GM19238 (cell line): Measurements from ENCODE around the gene DLG2.

Source experiments
- DNase-seq: peaks from one replicate; pipeline ENCODE4 v3.0.0; 2011; ENCODE audit warnings: low spot score; ENCODE audit not compliant: insufficient read length

DLG2 gene

DNA sequence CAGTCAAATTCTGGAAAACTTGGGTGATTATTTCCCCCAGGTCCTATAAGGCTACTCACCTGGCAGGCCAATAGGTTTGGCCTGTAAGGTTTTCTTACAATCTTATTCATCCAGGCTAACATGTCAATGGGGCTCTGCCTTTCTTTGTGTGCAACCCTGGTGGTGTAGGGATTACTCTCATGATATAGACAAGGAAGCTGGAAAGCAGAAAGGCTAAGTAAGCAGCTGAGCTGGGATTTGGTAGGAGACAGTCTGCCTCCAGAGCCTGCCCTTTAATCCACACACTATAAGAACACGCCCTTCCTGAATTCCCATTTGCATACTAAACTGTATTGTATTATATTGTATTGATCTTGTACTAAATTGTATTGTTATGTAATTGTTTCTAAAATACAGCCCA, 1967.7 kb downstream of the DLG2 start:
- DNase-seq: no peak

DNA sequence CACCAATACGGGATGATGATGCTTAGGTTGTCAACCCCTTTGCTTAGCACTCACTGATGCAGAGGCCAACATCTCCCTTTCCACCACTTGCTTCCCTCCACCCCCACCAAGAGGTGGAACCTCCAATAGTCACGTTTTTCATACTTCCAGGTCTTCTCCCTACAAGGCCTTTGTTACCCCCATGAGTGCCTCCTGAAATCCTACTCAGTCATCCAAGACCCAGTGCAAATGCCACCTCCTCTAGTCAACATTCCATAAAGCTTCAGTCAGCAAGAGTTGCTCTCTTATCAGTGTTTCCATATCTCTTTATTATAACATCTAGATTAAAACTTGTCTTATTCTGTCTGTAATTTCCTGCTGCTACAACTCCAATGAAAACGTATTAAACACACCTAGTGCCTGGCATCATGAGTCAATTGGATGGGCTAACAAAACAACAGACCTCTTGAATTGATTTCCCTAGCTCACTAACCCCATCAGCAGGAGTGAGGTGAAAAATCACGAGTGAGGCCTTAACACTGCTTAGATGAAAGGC, 1970.3 kb downstream of the DLG2 start:
- DNase-seq: no peak

DNA sequence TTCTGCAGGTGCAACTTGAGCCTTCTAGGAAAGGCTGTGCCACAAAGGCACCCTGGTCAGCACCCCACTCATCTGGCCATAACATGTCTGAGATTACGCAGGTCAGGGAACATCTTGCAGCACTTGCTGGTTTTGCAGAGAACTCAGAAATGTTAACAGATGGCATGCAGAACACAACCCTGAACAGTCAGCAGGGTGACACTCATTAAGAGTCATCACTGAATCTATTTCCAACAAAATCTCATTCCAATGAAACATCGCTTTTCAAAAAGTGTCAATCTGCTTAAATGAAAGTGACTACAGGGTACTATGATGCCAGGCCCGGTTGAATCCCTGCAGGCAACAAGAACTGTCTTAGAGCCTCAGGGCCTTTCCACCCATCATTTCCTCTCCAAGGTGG, 1971.2 kb downstream of the DLG2 start:
- DNase-seq: no peak

DNA sequence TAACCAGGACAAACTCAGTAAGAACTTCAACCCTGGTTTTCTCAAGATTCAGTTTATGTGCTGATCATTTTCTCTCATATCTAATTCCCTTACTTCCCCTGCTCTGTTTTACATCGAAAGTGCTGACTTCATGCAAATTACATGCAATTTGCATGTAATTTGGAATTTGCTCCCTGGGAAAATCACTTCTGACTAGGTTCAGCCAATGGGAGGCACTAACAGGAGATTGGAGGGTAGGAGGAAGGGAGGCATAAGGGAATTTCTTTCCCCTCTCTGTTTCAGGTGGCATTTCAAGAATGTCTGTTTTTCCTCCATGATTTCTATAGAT, 1977.7 kb downstream of the DLG2 start:
- no peak for DNase-seq

DNA sequence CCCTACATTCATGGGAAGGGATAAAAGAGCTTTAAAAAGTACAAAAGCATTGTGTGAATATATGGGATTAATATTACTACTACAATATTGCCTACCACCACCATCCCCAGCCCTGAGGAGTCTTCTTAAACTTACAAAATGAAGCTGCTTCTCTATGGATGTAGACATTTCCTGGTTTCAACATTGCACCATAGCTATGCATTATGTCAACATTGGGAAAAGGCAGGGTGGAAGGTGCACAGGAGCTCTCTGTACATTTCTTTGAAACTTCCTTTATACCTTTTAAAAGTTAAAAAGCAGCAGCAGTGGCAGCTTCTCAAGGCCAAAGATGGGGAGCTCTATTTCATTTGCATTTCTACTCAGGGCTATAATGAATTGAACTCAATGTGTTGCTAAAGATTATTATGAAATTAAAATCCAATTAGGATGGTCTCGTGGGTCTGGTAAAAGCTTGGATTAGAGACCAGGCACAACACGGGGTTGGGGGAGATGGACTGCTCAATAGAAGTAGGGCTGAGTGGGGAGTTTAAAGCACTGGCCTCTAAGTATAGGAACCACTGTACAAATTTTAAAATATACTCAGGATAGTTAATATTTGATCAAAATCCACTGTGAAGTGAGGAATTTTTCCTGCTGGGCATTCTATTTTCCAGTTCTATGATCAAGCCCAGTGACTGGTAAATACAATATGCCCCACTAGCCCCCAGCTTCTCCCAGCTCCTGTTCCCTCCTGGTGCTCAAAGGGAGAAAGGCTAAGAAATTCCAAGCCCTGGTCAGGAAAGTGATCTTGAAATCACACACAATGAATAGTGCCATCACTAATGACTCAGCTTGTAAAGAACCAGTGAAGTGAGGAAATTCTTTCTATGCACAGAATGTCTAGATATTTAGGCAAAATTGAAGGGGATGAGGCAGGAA, 1978.3 kb downstream of the DLG2 start:
- no peak for DNase-seq

DNA sequence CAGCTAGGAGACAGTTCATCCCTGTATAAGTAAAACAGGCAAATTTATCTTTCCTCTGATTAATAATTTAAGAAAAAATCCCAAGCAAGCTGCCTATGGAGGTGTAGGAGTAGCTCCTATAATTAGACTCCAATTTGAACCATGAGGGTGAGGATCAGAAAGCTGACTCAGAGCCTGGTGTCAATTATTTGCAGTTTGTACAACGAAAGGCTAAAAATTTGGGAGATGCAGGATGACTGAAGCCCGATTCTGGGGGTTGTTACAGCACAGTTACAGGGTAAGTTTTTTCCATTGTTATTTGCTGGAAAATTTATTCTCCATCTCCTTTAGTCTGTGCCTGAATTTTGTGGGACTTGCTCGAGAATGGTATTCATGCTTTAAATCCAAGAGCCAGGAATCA, 1981.6 kb downstream of the DLG2 start:
- DNase-seq: no peak

DNA sequence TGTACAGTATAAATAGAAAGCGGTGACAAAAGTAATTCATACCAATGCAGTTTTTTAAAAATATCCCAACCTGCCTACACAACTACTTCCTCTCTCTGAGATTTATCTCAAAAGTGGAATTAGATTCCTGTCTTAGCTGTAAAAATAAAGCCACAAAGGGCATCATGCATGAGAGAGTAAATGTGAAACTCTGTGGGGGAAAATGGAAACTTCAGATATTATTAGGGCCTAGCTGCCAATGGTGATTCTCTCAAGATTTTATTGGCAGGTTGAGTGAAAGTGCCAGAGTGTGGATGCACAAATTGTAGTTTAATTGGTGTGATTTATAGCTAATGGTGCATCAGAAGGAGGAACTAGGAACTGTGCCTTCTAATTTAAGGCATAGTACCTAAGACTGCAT, 1984.0 kb downstream of the DLG2 start:
- no peak for DNase-seq

DNA sequence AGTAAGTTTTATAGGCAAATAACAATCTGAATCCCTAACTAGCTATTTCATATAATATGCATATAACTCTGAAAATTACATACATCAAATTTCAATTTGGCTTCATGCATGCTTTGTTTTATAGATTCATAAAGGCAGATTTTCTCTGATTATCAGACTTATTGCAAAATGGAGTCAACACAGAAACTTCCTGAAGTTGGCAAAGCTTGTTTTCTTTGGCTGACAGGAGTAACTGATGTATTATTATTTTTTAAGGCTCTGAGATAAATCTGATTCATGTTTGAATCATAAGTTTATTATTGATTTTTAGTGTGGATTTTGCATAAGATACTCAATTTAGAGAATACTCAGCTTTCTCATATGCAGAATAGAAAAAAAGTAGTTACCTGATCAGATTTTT, 1984.6 kb downstream of the DLG2 start:
- no peak for DNase-seq

DNA sequence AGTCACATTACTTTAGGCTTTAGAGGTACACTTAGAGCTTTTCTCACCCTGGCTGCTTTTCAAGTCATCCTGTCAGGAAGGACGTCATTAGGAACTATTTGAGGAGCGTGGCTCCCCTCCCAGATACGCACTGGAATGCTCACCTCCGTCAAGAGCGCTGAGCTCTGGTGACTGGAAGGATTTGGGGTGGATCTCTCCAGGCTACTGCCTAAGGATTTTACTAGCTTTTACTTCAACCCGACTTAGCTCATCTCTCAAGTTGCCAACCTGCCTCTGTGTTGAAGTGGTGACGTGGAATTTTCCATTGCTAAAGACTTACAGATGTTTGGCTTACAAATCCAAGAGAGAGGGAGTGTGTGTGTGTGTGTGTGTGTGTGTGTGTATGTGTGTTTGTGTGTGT, 1985.6 kb downstream of the DLG2 start:
- no peak for DNase-seq

DNA sequence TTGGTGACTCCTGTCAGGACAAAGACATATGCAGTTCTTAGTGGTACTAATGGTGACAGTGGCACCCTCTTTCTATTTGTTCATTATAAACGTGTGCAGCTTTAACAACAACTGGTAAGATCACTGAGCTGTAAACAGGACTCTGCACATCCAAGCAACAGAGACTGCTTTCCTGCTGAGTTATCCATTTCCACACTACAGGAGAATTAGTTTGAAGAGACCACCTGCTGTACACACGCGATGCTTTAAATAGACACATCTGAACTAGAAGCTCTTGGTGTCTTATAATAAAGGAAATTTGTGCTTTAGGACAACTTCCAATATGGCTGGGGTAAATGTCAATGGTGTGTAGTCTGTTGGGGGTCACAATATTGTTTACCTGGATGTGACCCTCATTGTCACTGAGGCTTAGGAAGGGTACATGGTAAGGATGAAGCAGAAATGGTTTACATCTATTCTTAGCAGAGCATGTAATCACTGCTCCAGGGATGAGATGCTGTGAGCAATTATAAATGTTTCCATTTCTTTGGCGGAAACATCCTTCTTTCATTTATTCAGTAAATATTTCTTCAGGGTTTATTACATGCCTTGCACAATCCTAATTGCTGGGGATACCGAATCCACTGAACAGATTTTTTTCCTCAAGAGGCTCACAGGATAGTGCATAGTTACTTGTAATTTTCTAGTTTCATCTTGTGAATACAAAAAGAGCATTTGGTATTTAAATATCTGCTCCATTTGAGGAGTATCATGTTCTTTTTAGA, 1987.0 kb downstream of the DLG2 start:
- no peak for DNase-seq

DNA sequence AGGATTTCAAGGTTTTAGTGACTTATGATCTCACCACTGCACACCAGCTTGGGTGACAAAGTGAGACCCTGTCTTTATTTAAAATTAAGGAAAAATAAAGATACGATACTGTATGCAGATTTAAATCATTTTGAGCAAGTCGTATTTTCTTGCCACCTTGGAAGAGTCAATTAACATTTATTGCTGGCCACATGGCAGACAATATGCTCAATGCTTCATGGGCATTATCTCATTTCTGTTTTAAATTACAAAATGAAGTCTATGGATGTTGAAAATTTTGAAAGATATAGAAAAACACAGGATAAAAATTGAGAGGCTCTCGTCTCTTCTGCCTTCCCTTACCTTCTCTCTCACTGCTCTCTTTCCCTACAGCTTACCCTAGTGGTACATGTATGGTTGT, 1992.0 kb downstream of the DLG2 start:
- no peak for DNase-seq

DNA sequence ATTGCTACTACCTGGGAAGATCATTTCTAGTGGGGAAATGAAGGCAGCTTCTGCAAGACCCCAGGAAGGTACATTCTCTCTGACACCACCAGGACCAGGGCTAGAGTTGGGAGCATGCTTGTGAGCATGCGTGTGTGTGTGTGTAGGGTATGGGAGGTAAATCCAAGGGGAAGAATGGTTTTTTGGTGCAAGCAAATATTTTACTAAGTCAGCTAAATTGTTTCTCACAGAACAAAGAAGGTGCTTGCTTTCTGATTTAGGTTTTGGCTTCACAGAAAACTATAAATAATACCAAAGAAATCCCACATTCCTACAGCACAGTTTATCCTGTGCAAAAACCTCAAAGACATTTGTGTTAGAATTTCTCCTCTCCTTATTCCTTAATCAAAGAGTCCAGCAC, 1996.9 kb downstream of the DLG2 start:
- no peak for DNase-seq

DNA sequence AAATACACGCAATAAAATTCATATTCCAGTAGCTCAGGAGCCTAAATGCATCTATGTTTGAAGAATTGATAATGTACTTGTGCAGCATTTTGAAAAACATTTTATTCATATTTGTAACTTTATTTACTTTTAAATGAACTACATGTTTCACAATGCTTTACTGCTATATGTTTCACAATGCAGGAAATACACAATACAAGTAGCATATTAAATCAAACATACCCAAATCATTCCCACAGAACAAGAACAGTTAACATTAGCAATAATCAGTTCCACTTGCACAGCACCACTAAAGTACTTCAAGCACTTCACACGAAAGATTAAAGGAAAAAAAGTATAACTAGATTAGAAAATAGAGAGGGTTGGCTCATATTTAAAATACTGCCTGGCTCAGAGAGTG, 1997.4 kb downstream of the DLG2 start:
- no peak for DNase-seq

DNA sequence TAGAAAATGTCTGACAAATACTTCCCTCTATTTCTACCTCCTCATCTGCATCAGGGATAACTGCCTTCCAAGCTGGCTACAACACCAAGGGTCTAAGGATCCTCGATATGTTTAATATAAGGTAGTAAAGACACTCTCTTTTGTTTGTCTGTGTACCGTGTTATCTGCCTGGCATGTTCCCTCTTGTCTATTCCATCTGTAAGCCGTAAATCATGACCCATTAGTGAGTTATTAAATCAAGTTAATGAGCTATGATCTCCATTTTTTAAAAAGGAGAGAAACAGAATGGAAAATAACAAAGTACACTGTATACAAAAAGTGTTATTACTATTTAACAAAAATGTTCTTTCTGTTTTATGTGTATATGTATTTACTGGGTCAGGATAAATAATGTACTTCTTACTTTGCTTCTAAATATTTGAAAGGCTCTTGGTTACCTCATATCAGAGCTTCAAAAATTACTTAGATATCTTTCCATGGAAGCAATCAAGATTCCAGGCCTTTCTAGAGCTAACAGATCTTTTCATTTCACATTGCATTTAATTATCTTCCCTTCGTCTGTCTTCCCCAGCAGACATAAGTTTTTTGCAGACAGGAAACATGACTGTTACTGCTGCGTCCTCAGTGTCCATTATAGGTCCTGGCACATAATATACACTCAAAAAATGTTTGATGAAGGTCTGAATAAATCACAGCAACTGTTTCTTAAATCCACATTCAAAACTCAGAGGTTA, 1998.4 kb downstream of the DLG2 start:
- no peak for DNase-seq

DNA sequence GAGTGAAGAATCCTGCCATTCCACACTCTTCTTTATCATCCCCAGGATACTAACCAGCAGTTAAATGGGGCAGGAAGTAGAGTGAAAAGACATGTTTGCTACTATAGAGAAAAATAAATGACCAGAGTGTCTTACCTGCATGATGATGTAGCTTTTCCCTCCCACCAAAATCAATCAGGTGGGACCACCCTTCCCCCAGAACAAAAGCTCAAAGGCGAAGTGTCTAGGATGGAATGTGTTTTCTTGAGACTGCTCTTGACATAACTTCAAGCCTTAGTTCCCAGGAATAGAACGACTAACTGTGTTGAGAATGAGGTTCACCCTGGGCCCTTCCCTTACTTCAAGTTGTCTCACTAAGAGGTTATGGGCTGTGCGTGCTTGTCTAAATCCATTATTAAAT, 2001.8 kb downstream of the DLG2 start:
- no peak for DNase-seq

DNA sequence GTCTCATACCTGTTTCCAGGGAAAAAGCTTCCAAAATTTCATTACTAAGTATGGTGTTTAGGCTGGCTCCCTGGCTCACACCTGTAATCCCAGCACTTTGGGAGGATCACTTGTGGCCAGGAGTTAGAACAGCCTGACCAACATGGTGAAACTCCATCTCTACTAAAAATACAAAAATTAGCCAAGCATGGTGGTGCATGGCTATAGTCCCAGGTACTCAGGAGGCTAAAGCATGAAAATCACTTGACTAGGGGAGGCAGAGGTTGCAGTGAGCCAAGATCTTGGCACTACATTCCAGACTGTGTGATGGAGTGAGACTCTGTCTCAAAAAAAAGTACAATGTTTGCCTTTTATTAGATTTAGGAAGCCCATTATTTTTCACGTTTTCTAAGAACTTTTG, 2009.5 kb downstream of the DLG2 start:
- no peak for DNase-seq

DNA sequence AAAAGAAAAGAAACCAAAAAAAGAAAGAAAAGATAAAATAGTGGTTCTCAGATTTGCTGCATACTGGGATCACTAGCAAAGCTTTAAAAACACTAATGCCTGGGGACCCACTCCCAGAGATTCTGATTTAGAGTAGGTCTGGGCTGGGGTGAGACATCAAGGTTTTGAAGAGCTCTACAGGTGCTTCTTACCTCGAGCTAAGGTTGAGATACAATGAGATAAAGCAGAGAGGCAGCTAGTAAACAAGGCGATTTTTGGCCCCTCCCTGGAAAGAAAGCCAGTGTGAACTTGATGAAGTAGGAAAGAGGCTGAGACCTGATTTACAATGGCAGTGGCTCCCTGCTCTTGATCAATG, 2013.4 kb downstream of the DLG2 start:
- DNase-seq: no peak

DNA sequence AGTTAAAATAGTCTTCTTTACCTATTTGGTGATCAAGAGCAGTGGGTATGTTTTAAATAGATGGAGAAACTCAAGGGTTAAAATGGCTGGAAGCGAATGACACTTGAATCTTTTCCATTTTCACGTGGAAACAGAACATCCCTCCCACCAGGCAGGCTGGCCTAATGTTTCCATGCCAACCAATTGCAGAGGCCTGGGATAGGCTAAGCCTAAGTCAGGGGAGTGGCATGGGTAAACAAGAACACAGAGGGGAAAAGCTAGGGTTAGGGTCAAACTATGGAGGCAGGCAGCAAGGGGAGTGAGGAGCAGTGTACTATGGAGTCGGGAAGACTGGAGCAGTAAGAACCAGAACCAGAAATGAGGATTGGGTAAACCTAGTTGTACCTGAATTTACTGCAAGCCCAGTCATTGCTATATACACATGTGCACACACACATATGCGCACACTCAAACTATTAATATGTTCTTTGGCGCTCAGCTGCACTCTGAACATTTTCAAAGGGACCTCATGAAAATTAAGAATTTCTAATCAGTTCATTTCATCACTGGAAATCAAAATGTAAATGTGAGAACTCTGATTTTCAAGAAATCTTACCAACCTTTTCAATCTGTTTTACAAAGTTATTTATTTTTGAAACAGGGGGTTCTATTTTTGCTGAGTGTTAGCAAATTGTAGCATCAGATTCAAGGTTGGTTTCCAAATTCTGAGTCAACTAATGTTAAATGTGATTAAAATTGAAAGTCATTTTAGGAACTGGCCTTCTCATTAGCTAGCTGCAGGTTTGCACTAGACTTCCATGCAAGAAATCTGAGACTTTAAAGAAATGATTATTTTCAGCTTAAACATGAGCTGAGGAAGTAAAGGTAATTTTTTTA, 2014.0 kb downstream of the DLG2 start:
- peak; percentile 19 for DNase-seq

DNA sequence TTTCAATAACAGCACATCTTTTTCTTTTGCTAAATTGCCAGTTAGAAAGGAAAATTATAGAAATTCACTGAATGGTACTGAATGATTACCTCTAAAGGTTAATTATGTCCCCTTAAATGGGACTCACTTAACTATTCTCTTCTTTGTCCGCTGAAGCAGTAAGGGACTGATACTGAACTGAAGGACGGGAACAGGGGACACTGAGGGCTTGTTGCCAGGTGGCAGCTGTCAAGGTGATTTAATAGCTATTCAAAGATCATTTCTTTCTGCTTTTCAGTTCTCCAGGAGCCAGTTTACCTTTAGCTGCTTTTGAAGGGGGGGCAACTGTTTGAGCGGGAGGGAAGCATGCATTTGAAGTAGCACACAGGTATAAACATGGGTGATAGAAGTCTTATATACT, 2015.5 kb downstream of the DLG2 start:
- no peak for DNase-seq

DNA sequence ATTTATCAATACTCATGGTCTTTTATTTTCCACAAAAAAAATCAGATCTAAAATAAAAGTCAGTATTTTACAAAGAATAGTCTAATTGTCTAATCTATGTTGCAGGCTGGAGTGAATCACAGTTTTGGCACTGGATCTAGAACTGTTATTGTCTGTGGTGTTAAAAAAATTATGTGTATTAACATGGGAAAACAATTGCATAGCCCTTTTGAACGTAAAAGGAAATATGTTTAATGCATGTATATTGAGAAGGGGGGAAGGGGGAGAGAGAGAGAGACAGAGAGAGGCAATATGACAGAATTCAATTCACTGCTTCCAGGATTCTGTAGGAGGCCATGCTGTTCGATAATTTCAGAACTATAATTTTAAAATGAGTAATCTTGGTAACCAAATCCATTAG, 2016.1 kb downstream of the DLG2 start:
- no peak for DNase-seq

DNA sequence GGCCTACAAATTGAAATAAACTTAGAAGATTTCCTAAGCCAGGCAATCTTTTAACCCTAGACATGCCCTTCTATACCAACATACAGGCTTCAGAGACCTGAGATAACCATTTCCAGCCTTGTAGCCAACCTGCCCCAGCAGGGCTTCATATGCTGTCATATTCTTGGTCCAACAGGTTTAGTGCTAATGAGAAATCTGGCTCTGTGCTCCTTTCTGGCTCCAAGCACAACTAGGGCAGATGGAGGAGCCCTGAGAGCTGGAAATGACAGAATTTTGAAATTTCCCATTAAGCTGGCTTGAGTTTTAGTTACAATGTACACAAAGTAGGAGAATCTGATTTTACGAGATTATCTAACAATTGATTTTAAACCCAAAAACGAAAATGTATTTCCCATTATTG, 2018.0 kb downstream of the DLG2 start:
- DNase-seq: no peak
